Loucy (cell line): Measurements from ENCODE around the gene GOLGA6C.
"Not testable (repeated sequence)": the region's sequence is repeated elsewhere in the genome, so short reads cannot be mapped to it uniquely, and the experiment has no call there.

Experiments
- H2AFZ ChIP-seq: fragments of 200-600 bp; sonication (generic); 2 replicates; pipeline ENCODE4 v1.6.0; 2016; ENCODE audit warnings: antibody characterized with exemption, mild to moderate bottlenecking, low read length, moderate library complexity
- H3F3A ChIP-seq: fragments of 200-600 bp; 2 replicates; pipeline ENCODE4 v1.6.0; 2016; ENCODE audit warnings: antibody characterized with exemption, low read depth, mild to moderate bottlenecking
- H3K27me3 ChIP-seq: fragments of 200-600 bp; sonication (generic); 2 replicates; pipeline ENCODE4 v1.6.1; 2014; ENCODE audit warnings: low read length, mild to moderate bottlenecking; ENCODE audit not compliant: insufficient read depth, poor library complexity, severe bottlenecking
- H3K36me3 ChIP-seq: fragments of 200-600 bp; sonication (generic); 2 replicates; pipeline ENCODE4 v1.6.1; 2016; ENCODE audit warnings: low read length; ENCODE audit not compliant: insufficient read depth
- H3K4me1 ChIP-seq: fragments of 200-600 bp; sonication (generic); 2 replicates; pipeline ENCODE4 v1.5.1; 2014; ENCODE audit warnings: low read length, mild to moderate bottlenecking; ENCODE audit not compliant: insufficient read depth, poor library complexity, severe bottlenecking
- H3K4me2 ChIP-seq: fragments of 200-600 bp; sonication (generic); 2 replicates; pipeline ENCODE4 v1.6.0; 2014; ENCODE audit warnings: antibody characterized with exemption, low read length, low read depth, mild to moderate bottlenecking; ENCODE audit not compliant: poor library complexity, severe bottlenecking
- H3K4me3 ChIP-seq: fragments of 200-600 bp; sonication (generic); 2 replicates; pipeline ENCODE4 v1.5.1; 2014; ENCODE audit warnings: low read length, mild to moderate bottlenecking, mixed read lengths; ENCODE audit not compliant: poor library complexity, severe bottlenecking
- H3K79me2 ChIP-seq: fragments of 200-600 bp; sonication (generic); 2 replicates; pipeline ENCODE4 v1.6.1; 2014; ENCODE audit warnings: low read length; ENCODE audit not compliant: insufficient read depth
- H3K9ac ChIP-seq: fragments of 200-600 bp; sonication (generic); 2 replicates; pipeline ENCODE4 v1.6.0; 2014; ENCODE audit warnings: mild to moderate bottlenecking, low read depth, low read length, moderate library complexity; ENCODE audit not compliant: poor library complexity, severe bottlenecking
- H3K9me2 ChIP-seq: fragments of 200-600 bp; sonication (generic); replicated peaks from 2 replicates; pipeline ENCODE4 v1.6.1; 2016; ENCODE audit warnings: low read depth, low read length, mixed read lengths
- H3K9me3 ChIP-seq: fragments of 200-600 bp; sonication (generic); 2 replicates; pipeline ENCODE4 v1.6.1; 2014; ENCODE audit warnings: mild to moderate bottlenecking, antibody characterized with exemption, low read length, low read depth; ENCODE audit not compliant: insufficient read depth
- H4K20me1 ChIP-seq: fragments of 200-600 bp; sonication (generic); 2 replicates; pipeline ENCODE4 v1.6.0; 2014; ENCODE audit warnings: antibody characterized with exemption, low read length, mild to moderate bottlenecking; ENCODE audit not compliant: insufficient read depth, poor library complexity, severe bottlenecking
- EZH2phosphoT487 ChIP-seq: fragments of 200-600 bp; IDR thresholded peaks from 2 replicates; pipeline ENCODE4 v1.6.1; 2018; ENCODE audit warnings: antibody characterized with exemption, mild to moderate bottlenecking, moderate library complexity, borderline replicate concordance
- TF ChIP-seq, protein P1 (sequence below): fragments of 200-600 bp; sonication (generic); conservative IDR thresholded peaks from 2 replicates; pipeline ENCODE4 v1.5.1; 2014; ENCODE audit warnings: mild to moderate bottlenecking, antibody characterized with exemption, low read length

The GOLGA6C gene

DNA sequence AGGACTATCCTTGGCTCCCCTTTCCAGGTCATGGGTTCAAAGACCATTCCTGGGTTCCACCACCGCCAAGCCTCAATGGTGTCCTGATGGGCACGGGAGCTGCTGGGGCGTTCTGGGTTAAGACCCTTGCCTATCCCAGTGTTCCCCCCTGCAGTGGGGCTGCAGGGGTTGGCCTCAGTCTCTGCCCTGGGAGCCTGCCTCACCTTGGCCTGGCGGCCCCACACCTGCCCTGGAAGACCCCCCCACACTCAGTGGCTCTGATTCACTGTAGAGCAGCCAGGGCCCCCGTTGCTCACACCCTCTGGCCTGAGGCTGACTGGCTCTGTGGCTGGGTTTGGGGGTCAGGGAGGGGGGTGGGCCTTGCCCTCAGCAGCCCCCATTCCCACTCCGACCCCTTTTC lies 34.4 kb upstream of the GOLGA6C start:
- no peak overlapping the region for H2AFZ ChIP-seq
- H3K4me1 ChIP-seq, result no peaks in the 10 kb centered on the region
- no peak overlapping the region for H3K4me2 ChIP-seq
- H3K4me3 ChIP-seq, result no peak overlapping the region
- H3K9ac ChIP-seq, result no peak overlapping the region
- H3K36me3 ChIP-seq, result no peaks in the 10 kb centered on the region
- TF ChIP-seq, protein P1, sequence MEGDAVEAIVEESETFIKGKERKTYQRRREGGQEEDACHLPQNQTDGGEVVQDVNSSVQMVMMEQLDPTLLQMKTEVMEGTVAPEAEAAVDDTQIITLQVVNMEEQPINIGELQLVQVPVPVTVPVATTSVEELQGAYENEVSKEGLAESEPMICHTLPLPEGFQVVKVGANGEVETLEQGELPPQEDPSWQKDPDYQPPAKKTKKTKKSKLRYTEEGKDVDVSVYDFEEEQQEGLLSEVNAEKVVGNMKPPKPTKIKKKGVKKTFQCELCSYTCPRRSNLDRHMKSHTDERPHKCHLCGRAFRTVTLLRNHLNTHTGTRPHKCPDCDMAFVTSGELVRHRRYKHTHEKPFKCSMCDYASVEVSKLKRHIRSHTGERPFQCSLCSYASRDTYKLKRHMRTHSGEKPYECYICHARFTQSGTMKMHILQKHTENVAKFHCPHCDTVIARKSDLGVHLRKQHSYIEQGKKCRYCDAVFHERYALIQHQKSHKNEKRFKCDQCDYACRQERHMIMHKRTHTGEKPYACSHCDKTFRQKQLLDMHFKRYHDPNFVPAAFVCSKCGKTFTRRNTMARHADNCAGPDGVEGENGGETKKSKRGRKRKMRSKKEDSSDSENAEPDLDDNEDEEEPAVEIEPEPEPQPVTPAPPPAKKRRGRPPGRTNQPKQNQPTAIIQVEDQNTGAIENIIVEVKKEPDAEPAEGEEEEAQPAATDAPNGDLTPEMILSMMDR, result no peak
- TF ChIP-seq EZH2phosphoT487, result no peak
- no peaks in the 10 kb centered on the region for H4K20me1 ChIP-seq
- no peaks in the 10 kb centered on the region for H3K27me3 ChIP-seq
- H3K9me3 ChIP-seq, result no peaks in the 10 kb centered on the region
- H3K9me2 ChIP-seq, result no peaks in the 10 kb centered on the region
- no peaks in the 10 kb centered on the region for H3K79me2 ChIP-seq
- no peaks in the 10 kb centered on the region for H3F3A ChIP-seq

DNA sequence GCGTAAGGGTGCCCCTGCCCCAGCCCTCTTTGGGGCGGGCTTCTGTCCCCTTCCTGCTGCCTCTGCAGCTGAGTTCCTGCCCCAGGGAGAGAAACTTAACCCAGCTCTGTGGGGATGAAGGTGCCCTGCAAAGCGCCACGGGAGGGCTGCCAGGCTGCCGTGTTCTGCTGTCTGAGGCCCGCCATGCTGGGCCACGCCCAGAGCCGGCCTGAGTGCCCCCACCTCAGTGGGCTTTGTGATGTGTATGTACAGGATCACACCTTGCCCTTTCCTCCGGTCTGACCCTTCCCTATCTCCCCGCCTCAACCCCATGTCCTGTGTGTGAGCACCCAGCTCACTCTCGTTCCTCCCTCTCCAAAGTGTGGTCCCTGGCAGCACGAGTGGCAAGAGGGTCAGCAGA lies 33.9 kb upstream of the GOLGA6C start:
- H4K20me1 ChIP-seq, result no peaks in the 10 kb centered on the region
- TF ChIP-seq, protein P1, result no peak
- TF ChIP-seq EZH2phosphoT487, result no peak
- no peak overlapping the region for H2AFZ ChIP-seq
- H3K9ac ChIP-seq, result no peak overlapping the region
- H3K36me3 ChIP-seq, result no peaks in the 10 kb centered on the region
- H3K9me2 ChIP-seq, result no peaks in the 10 kb centered on the region
- H3K9me3 ChIP-seq, result no peaks in the 10 kb centered on the region
- H3K4me1 ChIP-seq, result no peaks in the 10 kb centered on the region
- no peaks in the 10 kb centered on the region for H3F3A ChIP-seq
- no peaks in the 10 kb centered on the region for H3K79me2 ChIP-seq
- no peaks in the 10 kb centered on the region for H3K27me3 ChIP-seq
- no peak overlapping the region for H3K4me2 ChIP-seq
- H3K4me3 ChIP-seq, result no peak overlapping the region

DNA sequence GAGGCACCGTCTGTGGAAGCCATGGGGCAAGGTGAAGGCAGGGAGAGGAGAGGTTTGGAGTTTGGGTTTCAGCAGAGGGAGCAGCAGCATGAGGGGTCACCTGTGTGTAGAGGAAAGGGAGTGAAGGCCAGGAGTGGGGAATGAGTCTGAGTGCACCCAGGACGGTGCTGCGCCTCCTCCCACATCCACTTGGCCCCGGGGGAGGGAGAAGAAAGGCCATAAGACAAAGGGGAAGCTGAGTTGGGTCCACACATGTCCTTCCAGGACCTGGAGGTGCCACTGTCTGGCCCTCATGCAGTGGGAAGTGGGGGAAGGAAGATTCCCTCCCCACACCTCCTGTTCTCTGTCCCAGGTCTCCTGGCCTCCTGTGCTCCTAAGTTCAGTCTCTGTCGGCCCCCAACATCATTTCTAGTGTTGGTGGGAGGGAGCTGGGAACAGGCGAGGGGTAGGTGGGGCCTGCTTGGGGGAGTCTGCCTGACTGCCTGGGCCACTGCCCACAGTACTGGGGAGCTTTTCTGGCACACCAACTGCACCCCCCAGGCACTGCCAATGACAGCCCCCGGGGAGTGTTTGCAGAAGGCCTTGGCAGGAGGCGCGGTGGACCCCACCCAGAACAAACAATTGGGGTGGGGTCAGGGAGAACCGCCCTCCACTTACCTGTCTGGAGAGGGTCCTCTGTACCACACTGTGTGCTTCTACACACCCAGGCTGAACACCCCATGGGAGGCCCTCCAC lies 32.9 kb upstream of the GOLGA6C start:
- H3K36me3 ChIP-seq, H3K4me1 ChIP-seq, H3K4me2 ChIP-seq, H3K9ac ChIP-seq, H3K27me3 ChIP-seq, H2AFZ ChIP-seq, H3K4me3 ChIP-seq, H3K9me2 ChIP-seq, H3K79me2 ChIP-seq, H4K20me1 ChIP-seq, H3F3A ChIP-seq, H3K9me3 ChIP-seq: not testable (repeated sequence)
